H1 (cell line): ENCODE measurements around the gene TDRD12. TPM values are rescaled to one million over a fixed set of nuclear protein-coding genes. Genes with fewer than 3 reads are reported as not detected.

Experiments
- CTBP2 ChIP-seq: IDR thresholded peaks from 2 replicates; pipeline ENCODE4 v1.7.0; 2011; ENCODE audit warnings: borderline replicate concordance, mild to moderate bottlenecking, moderate library complexity, mixed read lengths, low read length; ENCODE audit not compliant: insufficient read depth, insufficient read length
- EZH2 ChIP-seq: fragments of 200-600 bp; sonication (generic); IDR thresholded peaks from 2 replicates; pipeline ENCODE4 v1.7.1; 2012; ENCODE audit warnings: low read depth, mild to moderate bottlenecking, moderate library complexity, low read length, inconsistent platforms; ENCODE audit not compliant: severe bottlenecking
- TAF7 ChIP-seq: optimal IDR thresholded peaks from 2 replicates; pipeline ENCODE3; 2011; ENCODE audit warnings: low read depth, mild to moderate bottlenecking, inconsistent platforms, low read length, moderate library complexity, borderline replicate concordance
- USF2 ChIP-seq: IDR thresholded peaks from 2 replicates; pipeline ENCODE4 v1.6.1; 2011; ENCODE audit warnings: low read length, improper control_type of control experiment
- polyA plus RNA-seq, 7 experiments: library from polyadenylated mRNA; depleted of rRNA in 3 of 7; stranded (reverse) in 5 of 7; unstranded in 2 of 7; fragments of >200 nt in 5 of 7; fragments of 200-250 nt in 2 of 7; gene quantifications; 1 replicate in 5 of 7; 2 replicates in 1 of 7; 4 replicates in 1 of 7; pipeline versions ENCODE4 v1.2.1 to v1.2.3, GENCODE V29; 2011 to 2013; ENCODE audit warnings: missing spikeins in 2 of 7, mixed read lengths in 2 of 7
- total RNA-seq: library from RNA; stranded (reverse); fragmentation: NEBNext Ultra II Directional; extraction: Animal tissue kit (Norgen Biotek cat#: 25700); gene quantifications from 2 replicates; pipeline ENCODE4 v1.2.1, GENCODE V29; 2021

Gene TDRD12
- total and polyA plus RNA-seq, 2 of the 8 experiments (the other 6 are each of a cell fraction or from before 2014, with no cell fraction given), result 0.39 to 0.88 TPM

GRCh38 chr19:32749361-32749760, 29.8 kb downstream of the TDRD12 start (continued):
- TF ChIP-seq USF2 (no peak), TAF7 (no peak), CTBP2 (no peak), EZH2 (no peak)
